ENCODE data around the gene HAS3. TPM values are rescaled to one million over a fixed set of nuclear protein-coding genes. Genes with fewer than 3 reads are reported as not detected.

HAS3 gene
- total RNA-seq, 4 donors from 2014 or later = 0.23 to 10.0 (median 1.6) TPM; not detected in 1

DNA sequence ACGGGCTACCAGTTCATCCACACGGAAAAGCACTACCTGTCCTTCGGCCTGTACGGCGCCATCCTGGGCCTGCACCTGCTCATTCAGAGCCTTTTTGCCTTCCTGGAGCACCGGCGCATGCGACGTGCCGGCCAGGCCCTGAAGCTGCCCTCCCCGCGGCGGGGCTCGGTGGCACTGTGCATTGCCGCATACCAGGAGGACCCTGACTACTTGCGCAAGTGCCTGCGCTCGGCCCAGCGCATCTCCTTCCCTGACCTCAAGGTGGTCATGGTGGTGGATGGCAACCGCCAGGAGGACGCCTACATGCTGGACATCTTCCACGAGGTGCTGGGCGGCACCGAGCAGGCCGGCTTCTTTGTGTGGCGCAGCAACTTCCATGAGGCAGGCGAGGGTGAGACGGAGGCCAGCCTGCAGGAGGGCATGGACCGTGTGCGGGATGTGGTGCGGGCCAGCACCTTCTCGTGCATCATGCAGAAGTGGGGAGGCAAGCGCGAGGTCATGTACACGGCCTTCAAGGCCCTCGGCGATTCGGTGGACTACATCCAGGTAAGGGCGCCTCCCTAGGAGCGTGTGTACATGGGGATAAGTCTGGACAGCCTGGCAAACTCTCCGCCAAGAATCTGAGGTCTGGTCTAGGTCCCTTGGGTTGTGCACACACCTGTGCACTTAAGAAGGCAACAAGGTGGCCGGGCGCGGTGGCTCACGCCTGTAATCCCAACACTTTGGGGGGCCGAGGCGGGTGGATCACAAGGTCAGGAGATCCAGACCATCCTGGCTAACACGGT lies 4.2 kb downstream of the HAS3 start:
- Histone ChIP-seq H3K36me3 (peaks cover 0 to 21% of the 10 kb centered on the region in 2 donors), H3K4me3 (no peak overlapping the region), H3K27me3 (no peaks in the 10 kb centered on the region), H3K4me1 (peaks cover 16 to 19% of the 10 kb centered on the region in 2 donors), H3K9me3 (no peaks in the 10 kb centered on the region), H3K27ac (no peak overlapping the region)
- DNase-seq (no peak), ATAC-seq (no peak)
- in situ Hi-C loops (cut with MboI; ENCODE audit: low sequenced_read_pairs in 4 of 4) (loop anchor here in 2 of 4 donors (25.0 kb wide), 1 partner anchor 572 kb away; the partner anchor contains the start of gene ZFP90 (in 2 of the 2)), intact Hi-C loops (cut with DNase I; ENCODE audit: low total_unique reads) (loop anchor here (5.0 kb wide), 1 partner anchor 207 kb away; no protein-coding TSS in a partner anchor)
- no peak for TF ChIP-seq POLR2A (IDR thresholded peaks at IDR 0.05)
- TF ChIP-seq, protein P1, sequence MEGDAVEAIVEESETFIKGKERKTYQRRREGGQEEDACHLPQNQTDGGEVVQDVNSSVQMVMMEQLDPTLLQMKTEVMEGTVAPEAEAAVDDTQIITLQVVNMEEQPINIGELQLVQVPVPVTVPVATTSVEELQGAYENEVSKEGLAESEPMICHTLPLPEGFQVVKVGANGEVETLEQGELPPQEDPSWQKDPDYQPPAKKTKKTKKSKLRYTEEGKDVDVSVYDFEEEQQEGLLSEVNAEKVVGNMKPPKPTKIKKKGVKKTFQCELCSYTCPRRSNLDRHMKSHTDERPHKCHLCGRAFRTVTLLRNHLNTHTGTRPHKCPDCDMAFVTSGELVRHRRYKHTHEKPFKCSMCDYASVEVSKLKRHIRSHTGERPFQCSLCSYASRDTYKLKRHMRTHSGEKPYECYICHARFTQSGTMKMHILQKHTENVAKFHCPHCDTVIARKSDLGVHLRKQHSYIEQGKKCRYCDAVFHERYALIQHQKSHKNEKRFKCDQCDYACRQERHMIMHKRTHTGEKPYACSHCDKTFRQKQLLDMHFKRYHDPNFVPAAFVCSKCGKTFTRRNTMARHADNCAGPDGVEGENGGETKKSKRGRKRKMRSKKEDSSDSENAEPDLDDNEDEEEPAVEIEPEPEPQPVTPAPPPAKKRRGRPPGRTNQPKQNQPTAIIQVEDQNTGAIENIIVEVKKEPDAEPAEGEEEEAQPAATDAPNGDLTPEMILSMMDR (IDR thresholded peaks at IDR 0.05 in 4 of 5, conservative IDR thresholded peaks at IDR 0.05 in 1 of 5) = no peak

DNA sequence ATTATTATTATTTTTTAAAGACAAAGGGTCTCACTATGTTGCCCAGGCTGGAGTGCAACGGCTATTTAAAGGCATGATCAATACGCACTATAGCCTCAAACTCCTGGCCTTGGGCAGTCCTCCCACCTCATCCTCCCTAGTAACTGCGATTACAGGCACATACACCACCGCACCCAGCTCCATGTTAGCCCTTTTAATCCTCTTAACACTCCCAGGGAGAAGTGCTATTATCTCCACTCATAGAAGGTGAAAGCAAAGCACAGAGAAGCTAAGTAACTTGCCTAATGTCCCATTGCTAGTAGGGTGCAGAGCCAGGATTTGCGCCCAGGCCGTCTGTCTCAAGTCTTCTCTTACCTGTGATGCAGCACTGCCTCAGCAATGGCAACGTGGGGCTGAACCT lies 5.0 kb downstream of the HAS3 start:
- no peaks in the 10 kb centered on the region for H3K27me3 ChIP-seq
- no peak overlapping the region for H3K4me3 ChIP-seq
- no peak overlapping the region for H3K27ac ChIP-seq
- intact Hi-C loops (cut with DNase I; ENCODE audit: low total_unique reads) (no loop called here), in situ Hi-C loops (cut with MboI; ENCODE audit: low sequenced_read_pairs in 4 of 4) (loop anchor here in 2 of 4 donors (25.0 kb wide), 1 partner anchor 573 kb away; the partner anchor contains the start of gene ZFP90 (in 2 of the 2))
- H3K4me1 ChIP-seq = peaks cover 16 to 19% of the 10 kb centered on the region in 2 donors
- no peak for ATAC-seq
- DNase-seq = no peak
- no peaks in the 10 kb centered on the region for H3K9me3 ChIP-seq
- peaks cover 0 to 21% of the 10 kb centered on the region in 2 donors for H3K36me3 ChIP-seq
- TF ChIP-seq, protein P1 (IDR thresholded peaks at IDR 0.05 in 4 of 5, conservative IDR thresholded peaks at IDR 0.05 in 1 of 5) = no peak
- no peak for TF ChIP-seq POLR2A (IDR thresholded peaks at IDR 0.05)

DNA sequence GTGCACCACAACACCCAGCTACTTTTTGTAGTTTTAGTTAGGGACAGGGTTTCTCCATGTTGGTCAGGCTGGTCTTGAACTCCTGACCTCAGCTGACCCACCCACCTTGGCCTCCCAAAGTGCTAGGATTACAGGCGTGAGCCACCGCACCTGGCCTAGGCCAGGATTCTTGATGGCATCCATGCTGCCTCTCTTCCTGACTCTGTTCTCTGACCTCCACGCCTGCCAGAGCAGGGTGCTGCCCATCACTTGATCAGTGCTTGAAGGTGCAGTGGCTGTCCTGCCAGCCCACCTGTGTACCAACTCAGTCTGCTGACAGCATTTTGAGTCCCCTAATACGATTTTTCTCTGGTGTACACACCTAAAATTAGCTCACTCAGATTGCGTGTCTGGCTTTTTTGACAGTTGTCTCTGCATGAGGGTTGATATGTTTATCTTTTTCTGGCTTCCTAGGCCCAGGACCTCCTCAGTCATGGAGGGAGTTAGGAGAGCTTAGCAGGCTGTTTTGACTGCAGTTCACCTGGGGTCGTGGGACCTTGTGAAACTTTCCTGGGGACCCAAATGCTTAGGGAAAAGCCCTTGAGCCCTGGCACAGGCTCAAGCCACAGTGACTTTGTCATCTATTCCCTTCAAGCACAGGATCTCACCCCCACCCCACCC lies 5.9 kb downstream of the HAS3 start:
- DNase-seq (no peak), ATAC-seq (no peak)
- in situ Hi-C loops (cut with MboI; ENCODE audit: low sequenced_read_pairs in 4 of 4) (loop anchor here in 2 of 4 donors (25.0 kb wide), 1 partner anchor 574 kb away; the partner anchor contains the start of gene ZFP90 (in 2 of the 2)), intact Hi-C loops (cut with DNase I; ENCODE audit: low total_unique reads) (no loop called here)
- TF ChIP-seq, protein P1 (IDR thresholded peaks at IDR 0.05 in 4 of 5, conservative IDR thresholded peaks at IDR 0.05 in 1 of 5) = no peak
- no peak for TF ChIP-seq POLR2A (IDR thresholded peaks at IDR 0.05)
- Histone ChIP-seq H3K27me3 (no peaks in the 10 kb centered on the region), H3K9me3 (no peaks in the 10 kb centered on the region), H3K4me1 (peaks cover 17 to 19% of the 10 kb centered on the region in 2 donors), H3K4me3 (no peak overlapping the region), H3K36me3 (peaks cover 0 to 21% of the 10 kb centered on the region in 2 donors), H3K27ac (no peak overlapping the region)

DNA sequence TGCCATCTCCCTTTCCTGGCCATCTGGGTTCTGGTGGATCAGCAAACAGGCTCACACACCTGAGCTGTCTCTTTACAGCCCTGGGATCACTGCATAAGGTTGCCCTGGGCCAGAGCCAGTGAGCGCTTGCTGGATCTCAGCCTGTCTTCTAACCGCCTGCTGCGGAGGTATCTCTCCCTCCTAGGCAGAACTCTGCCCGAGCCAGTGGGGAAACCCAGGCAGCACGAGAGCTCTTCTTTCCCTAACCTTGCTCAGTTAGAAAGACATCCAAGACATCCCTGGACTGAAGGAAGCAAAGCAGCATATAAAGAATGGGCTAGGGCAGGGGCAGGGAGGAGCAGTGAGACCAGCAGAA lies 6.4 kb downstream of the HAS3 start:
- DNase-seq (no peak), ATAC-seq (no peak)
- in situ Hi-C loops (cut with MboI; ENCODE audit: low sequenced_read_pairs in 4 of 4) = loop anchor here in 2 of 4 donors (25.0 kb wide), 1 partner anchor 575 kb away; the partner anchor contains the start of gene ZFP90 (in 2 of the 2)

More for the DNA sequence above, 6.4 kb downstream of the HAS3 start:
- Histone ChIP-seq H3K27ac (no peak overlapping the region), H3K27me3 (no peaks in the 10 kb centered on the region), H3K4me1 (peaks cover 17 to 19% of the 10 kb centered on the region in 2 donors), H3K4me3 (no peak overlapping the region), H3K9me3 (no peaks in the 10 kb centered on the region), H3K36me3 (peaks cover 0 to 21% of the 10 kb centered on the region in 2 donors)
- intact Hi-C loops (cut with DNase I; ENCODE audit: low total_unique reads) = no loop called here
- TF ChIP-seq, protein P1 (IDR thresholded peaks at IDR 0.05 in 4 of 5, conservative IDR thresholded peaks at IDR 0.05 in 1 of 5) = no peak
- TF ChIP-seq POLR2A (IDR thresholded peaks at IDR 0.05) = no peak

Measured in gastrocnemius medialis (tissue), 4 donors.